ENCODE results near the gene REPIN1. TPM values are rescaled to one million over a fixed set of nuclear protein-coding genes. Genes with fewer than 3 reads are reported as not detected.
A peak's percentile ranks its signal among the peaks of the same experiment; 100 is the strongest.

The REPIN1 gene
- total RNA-seq, 1 donor from 2014 or later = 262 TPM

GRCh38 chr7:150359622-150360362 is 8.8 kb upstream of the REPIN1 start:
- DNase-seq (ENCODE audit: low read depth) = no peak

GRCh38 chr7:150360363-150361058 is 8.1 kb upstream of the REPIN1 start:
- no peak for DNase-seq (ENCODE audit: low read depth)

- DNase-seq (ENCODE audit: low read depth) = no peak
Measured at GRCh38 chr7:150361402-150361801, 7.2 kb upstream of the REPIN1 start.

- DNase-seq (ENCODE audit: low read depth) = no peak
Measured at GRCh38 chr7:150361807-150362621, 6.6 kb upstream of the REPIN1 start.

- no peak for DNase-seq (ENCODE audit: low read depth)
Measured at GRCh38 chr7:150363370-150363769, 5.3 kb upstream of the REPIN1 start.

- peak; percentile 53 for DNase-seq (ENCODE audit: low read depth)
Measured at GRCh38 chr7:150363872-150364271, 4.8 kb upstream of the REPIN1 start.

- DNase-seq (ENCODE audit: low read depth) = no peak
Measured at GRCh38 chr7:150365194-150365593, 3.4 kb upstream of the REPIN1 start.

- no peak for DNase-seq (ENCODE audit: low read depth)
Measured at GRCh38 chr7:150365673-150366398, 2.8 kb upstream of the REPIN1 start.

- no peak for DNase-seq (ENCODE audit: low read depth)
Measured at GRCh38 chr7:150367677-150368095, 936 bp upstream of the REPIN1 start.

- peak; percentile 99 for DNase-seq (ENCODE audit: low read depth)
Measured at GRCh38 chr7:150368884-150369747, 494 bp downstream of the REPIN1 start.

GRCh38 chr7:150369748-150370501 is 1.3 kb downstream of the REPIN1 start:
- no peak for DNase-seq (ENCODE audit: low read depth)

GRCh38 chr7:150370612-150371071 is 2.0 kb downstream of the REPIN1 start:
- DNase-seq (ENCODE audit: low read depth) = peak; percentile 80

- no peak for DNase-seq (ENCODE audit: low read depth)
Measured at GRCh38 chr7:150371131-150371995, 2.7 kb downstream of the REPIN1 start.

- no peak for DNase-seq (ENCODE audit: low read depth)
Measured at GRCh38 chr7:150371996-150372270, 3.3 kb downstream of the REPIN1 start.

- no peak for DNase-seq (ENCODE audit: low read depth)
Measured at GRCh38 chr7:150372271-150373048, 3.8 kb downstream of the REPIN1 start.

GRCh38 chr7:150373049-150373801 is 4.6 kb downstream of the REPIN1 start:
- DNase-seq (ENCODE audit: low read depth) = no peak

- DNase-seq (ENCODE audit: low read depth) = no peak
Measured at GRCh38 chr7:150374026-150374425, 5.4 kb downstream of the REPIN1 start.

Data from myocyte (in vitro differentiated cells).